Measurements from ENCODE around the gene LRRN4. TPM values are rescaled to one million over a fixed set of nuclear protein-coding genes. Genes with fewer than 3 reads are reported as not detected.
"Not testable (repeated sequence)": the region's sequence is repeated elsewhere in the genome, so short reads cannot be mapped to it uniquely, and the experiment has no call there.

Gene LRRN4
- total RNA-seq, 2 experiments from 2014 or later: 0.08 to 0.17 TPM

DNA sequence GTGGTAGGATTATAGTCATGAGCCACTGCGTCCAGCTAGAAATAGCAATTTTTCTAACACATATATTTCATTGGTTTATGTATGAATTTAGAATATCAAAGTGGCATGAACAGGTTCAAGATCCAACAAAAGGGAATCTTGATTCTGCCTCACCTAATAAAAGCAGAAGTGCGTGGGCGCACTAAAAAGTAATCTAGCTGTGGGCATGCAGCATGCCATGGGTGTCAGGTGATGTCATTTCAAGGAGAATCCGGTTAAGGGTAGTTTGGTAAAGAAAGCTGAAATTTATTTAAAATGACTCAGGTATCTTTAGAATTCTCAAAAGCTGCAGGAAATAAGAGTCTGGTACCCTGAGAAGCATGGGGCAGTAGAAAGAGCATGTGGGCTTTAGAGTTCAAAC is 17.6 kb downstream of the LRRN4 start:
- Histone ChIP-seq H3K27me3 (ENCODE audit: control insufficient read depth in 1 of 2, insufficient read depth in 2 of 2, low read length in 2 of 2) (no peaks in the 10 kb centered on the region), H3K4me3 (ENCODE audit: low read length) (no peak overlapping the region), H3K36me3 (ENCODE audit: insufficient read depth, low read length) (peaks cover 74% of the 10 kb centered on the region), H3K27ac (ENCODE audit: low read depth in 1 of 2, low read length in 2 of 2) (no peak overlapping the region), H3K9me3 (ENCODE audit: control insufficient read depth in 1 of 2, insufficient read depth in 1 of 2, low read length in 2 of 2) (peaks cover 0 to 6% of the 10 kb centered on the region in 2 experiments), H3K4me1 (ENCODE audit: insufficient read depth, low read length) (no peaks in the 10 kb centered on the region)
- CTCF ChIA-PET: no interaction called here
- Mint-ChIP-seq H3K36me3 (ENCODE audit: low read depth) (peaks cover 82% of the 10 kb centered on the region), H3K27ac (no peak overlapping the region), H3K27me3 (no peaks in the 10 kb centered on the region), H3K9me3 (no peaks in the 10 kb centered on the region), H3K4me1 (ENCODE audit: low read depth) (peaks cover 15% of the 10 kb centered on the region), H3K4me3 (no peak overlapping the region)
- TF ChIP-seq, protein P1, sequence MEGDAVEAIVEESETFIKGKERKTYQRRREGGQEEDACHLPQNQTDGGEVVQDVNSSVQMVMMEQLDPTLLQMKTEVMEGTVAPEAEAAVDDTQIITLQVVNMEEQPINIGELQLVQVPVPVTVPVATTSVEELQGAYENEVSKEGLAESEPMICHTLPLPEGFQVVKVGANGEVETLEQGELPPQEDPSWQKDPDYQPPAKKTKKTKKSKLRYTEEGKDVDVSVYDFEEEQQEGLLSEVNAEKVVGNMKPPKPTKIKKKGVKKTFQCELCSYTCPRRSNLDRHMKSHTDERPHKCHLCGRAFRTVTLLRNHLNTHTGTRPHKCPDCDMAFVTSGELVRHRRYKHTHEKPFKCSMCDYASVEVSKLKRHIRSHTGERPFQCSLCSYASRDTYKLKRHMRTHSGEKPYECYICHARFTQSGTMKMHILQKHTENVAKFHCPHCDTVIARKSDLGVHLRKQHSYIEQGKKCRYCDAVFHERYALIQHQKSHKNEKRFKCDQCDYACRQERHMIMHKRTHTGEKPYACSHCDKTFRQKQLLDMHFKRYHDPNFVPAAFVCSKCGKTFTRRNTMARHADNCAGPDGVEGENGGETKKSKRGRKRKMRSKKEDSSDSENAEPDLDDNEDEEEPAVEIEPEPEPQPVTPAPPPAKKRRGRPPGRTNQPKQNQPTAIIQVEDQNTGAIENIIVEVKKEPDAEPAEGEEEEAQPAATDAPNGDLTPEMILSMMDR (IDR thresholded peaks at IDR 0.05): no peak
- ATAC-seq (ENCODE audit: poor library complexity) (no peak), DNase-seq (no peak)
- POLR2A ChIA-PET: no interaction called here
- intact Hi-C loops (cut with DNase I, micrococcal nuclease): no loop called here

DNA sequence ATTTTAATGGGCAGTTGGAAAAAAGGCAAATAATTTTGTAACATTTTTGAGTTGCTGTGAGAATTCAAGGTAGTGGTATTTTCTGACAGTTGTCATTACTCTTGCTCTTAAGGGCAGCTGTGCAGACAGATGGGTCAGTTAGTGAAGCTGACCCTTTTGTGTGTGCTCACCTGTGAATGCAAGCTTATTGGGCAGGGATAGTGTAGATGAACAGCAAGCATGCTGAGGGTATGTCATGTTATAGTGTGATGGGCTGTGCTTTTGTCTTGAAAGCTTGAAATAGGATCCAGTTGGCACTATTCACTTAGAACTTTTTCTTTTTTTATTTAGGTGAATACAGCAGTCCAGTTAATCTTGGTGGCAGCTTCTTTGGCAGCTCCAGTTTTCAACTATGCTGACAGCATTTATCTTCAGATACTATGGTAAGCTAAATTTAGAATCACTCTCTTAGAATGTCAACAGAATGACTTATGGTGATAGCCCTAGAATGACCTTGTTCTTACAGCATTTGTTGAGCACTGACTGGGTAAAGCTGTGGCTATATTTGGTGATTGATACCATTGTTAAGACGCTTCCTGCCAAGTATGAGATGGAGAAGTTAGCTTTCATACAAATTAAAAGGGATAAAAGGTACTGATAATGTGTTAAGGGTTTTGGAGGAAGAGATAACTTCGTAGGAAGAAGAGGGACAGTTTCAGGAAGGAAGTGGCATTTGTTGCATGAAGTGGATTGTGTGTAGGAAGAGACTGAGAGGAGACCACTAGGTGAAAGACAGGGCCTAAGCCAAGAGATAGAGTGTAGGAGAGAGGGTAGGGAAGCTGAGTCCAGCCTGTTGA is 19.5 kb downstream of the LRRN4 start:
- ATAC-seq (ENCODE audit: poor library complexity): no peak
- H3K27ac Mint-ChIP-seq: no peak overlapping the region
- DNase-seq: no peak
- POLR2A ChIA-PET: no interaction called here
- H3K4me3 ChIP-seq (ENCODE audit: low read length): no peak overlapping the region
- no peak overlapping the region for H3K27ac ChIP-seq (ENCODE audit: low read depth in 1 of 2, low read length in 2 of 2)
- peaks cover 68% of the 10 kb centered on the region for H3K36me3 Mint-ChIP-seq (ENCODE audit: low read depth)
- no peaks in the 10 kb centered on the region for H3K9me3 ChIP-seq (ENCODE audit: control insufficient read depth in 1 of 2, insufficient read depth in 1 of 2, low read length in 2 of 2)
- CTCF ChIA-PET: no interaction called here
- H3K4me1 Mint-ChIP-seq (ENCODE audit: low read depth): peaks cover 28% of the 10 kb centered on the region
- no peaks in the 10 kb centered on the region for H3K27me3 ChIP-seq (ENCODE audit: control insufficient read depth in 1 of 2, insufficient read depth in 2 of 2, low read length in 2 of 2)
- H3K4me3 Mint-ChIP-seq: no peak overlapping the region
- no peaks in the 10 kb centered on the region for H3K9me3 Mint-ChIP-seq
- TF ChIP-seq, protein P1 (IDR thresholded peaks at IDR 0.05): no peak
- peaks cover 57% of the 10 kb centered on the region for H3K36me3 ChIP-seq (ENCODE audit: insufficient read depth, low read length)
- intact Hi-C loops (cut with DNase I, micrococcal nuclease): no loop called here
- H3K4me1 ChIP-seq (ENCODE audit: insufficient read depth, low read length): peaks cover 4% of the 10 kb centered on the region
- H3K27me3 Mint-ChIP-seq: no peaks in the 10 kb centered on the region

DNA sequence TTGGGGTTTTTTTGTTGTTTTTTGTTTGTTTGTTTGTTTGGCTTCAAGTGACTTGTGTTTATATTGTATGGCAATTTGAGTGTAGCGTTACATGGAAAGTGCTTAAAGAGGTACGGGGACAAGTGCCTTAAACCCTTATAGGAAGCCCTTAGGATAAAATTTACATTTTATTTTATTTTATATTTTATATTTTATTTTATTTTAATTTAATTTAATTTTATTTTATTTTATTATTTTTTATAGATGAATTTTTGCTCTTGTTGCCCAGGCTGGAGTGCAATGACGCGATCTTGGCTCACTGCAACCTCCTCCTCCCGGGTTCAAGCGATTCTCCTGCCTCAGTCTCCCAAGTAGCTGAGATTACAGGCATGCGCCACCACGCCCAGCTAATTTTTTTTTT is 21.0 kb downstream of the LRRN4 start:
- H3K27me3 ChIP-seq (ENCODE audit: control insufficient read depth in 1 of 2, insufficient read depth in 2 of 2, low read length in 2 of 2); H3K27ac ChIP-seq (ENCODE audit: low read depth in 1 of 2, low read length in 2 of 2); ATAC-seq (ENCODE audit: poor library complexity); H3K27me3 Mint-ChIP-seq; H3K4me1 ChIP-seq (ENCODE audit: insufficient read depth, low read length); H3K4me3 Mint-ChIP-seq; CTCF ChIA-PET; POLR2A ChIA-PET; DNase-seq; intact Hi-C loops (cut with DNase I, micrococcal nuclease); H3K4me3 ChIP-seq (ENCODE audit: low read length); H3K27ac Mint-ChIP-seq; H3K9me3 Mint-ChIP-seq; H3K9me3 ChIP-seq (ENCODE audit: control insufficient read depth in 1 of 2, insufficient read depth in 1 of 2, low read length in 2 of 2): not testable (repeated sequence)
- H3K36me3 ChIP-seq (ENCODE audit: insufficient read depth, low read length): peaks cover 43% of the 10 kb centered on the region
- Mint-ChIP-seq H3K36me3 (ENCODE audit: low read depth) (peaks cover 56% of the 10 kb centered on the region), H3K4me1 (ENCODE audit: low read depth) (peaks cover 39% of the 10 kb centered on the region)
